GDM1 (cell line): ENCODE measurements around the gene C1orf198.

Experiments used
- DNase-seq: peaks from one replicate; lab custom pipeline; 2025; lab: John Stamatoyannopoulos, UW

C1orf198 gene, protein sequence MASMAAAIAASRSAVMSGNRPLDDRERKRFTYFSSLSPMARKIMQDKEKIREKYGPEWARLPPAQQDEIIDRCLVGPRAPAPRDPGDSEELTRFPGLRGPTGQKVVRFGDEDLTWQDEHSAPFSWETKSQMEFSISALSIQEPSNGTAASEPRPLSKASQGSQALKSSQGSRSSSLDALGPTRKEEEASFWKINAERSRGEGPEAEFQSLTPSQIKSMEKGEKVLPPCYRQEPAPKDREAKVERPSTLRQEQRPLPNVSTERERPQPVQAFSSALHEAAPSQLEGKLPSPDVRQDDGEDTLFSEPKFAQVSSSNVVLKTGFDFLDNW

DNA sequence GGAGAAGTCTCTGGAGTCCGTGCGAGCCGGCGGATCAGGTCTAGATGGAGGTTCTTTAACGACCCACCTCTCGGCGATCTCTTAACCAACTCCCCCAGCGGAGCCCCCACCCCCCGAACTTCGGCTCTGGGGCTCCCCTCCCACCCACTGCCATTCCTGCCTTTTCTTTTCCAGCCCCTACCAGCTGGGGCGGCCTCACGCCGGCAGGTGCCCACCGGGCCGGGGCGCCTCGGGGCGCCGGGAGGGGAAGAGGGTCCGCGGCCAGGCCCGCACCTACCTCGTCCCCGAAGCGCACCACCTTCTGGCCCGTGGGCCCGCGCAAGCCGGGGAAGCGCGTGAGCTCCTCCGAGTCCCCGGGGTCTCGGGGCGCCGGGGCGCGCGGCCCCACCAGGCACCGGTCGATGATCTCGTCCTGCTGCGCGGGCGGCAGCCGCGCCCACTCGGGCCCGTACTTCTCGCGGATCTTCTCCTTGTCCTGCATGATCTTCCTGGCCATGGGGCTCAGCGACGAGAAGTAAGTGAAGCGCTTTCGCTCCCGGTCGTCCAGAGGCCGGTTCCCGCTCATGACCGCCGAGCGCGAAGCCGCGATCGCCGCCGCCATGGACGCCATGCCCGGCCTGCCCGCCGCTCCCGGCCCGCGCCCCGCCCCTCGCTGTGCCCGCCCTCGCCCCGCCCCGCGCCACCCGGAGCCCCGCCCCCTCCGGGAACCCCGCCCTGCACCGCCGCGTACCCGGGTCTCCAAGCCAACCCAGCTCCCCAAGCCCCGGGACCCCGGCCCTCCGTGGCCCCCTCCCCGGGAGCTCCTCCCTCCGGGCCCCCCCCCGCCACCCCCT lies at the start of gene C1orf198:
C1orf198 (minus strand) TSS at position 619 of the 833 bp plus-strand sequence; CDS start at position 610, 9 bp downstream.
- no peak for DNase-seq

DNA sequence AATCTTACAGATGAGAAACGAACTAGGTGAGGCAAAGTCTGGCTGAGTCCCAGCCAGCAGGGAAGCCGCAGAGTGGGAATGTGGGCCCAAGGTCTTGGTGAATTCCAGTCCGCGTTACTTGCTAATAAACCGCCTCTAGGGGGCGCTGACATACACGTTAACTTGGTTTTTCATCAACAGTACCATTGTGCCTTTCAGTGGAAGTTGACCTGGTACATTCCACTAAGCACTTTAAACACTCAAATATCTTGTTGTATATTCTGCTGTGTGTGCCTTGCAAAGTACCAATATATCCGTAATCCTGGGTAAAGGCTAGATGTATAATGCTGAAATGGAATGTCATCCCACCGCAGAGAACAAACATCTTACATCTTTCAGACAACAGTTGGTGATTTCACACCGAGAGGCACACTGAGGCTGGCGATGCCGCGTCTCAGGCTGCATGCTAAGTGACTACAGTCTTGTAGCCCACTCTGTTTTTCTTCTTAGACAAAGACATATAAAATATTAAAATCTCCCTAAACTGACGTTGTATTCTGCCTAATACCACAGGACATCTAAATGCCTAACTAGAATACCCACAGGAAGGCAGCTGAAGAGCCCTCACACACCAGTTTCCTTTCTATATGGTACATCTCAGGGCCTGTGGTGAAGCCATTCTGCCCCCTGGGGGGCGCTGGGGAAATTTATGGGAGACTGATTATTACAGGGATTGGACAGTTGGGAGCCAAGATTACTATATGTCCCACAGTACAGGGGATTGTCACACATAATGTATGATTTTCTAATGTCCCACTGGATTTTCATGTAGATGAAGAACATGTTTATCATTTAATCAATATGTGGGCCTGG lies 49.2 kb upstream of the C1orf198 start:
- peak; percentile 58 for DNase-seq

DNA sequence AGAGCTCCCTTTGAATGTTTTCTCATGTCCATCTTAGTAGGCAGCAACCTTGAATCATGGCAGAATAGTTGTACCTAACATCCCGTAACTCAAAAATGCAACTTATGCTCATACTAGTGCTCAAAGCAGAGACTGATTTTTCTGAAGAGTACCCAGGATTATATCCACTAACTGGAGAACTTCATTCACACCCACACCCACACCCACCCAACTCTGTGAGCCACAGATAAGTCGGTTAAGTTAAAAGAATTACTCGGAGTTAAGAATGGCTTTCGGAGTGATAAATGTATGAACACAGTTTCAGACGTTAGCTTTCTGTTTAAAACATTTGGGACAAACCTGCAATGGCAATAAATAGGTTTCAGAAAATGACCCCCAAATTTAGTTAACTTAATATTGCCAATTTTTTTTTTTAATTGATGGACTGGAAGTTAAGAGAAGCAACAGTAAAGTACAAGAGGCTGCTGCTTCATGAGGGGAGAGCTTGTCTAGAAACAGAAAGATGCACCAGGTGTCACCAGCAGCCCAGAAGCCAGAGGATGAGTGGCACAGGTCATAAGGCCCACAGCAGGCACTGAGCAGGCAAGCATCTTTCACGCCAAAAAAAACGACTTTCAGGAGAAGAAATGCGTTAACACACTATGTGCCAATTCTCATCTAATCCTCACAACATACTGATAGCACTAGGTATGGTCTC lies 48.4 kb upstream of the C1orf198 start:
- DNase-seq, result no peak

DNA sequence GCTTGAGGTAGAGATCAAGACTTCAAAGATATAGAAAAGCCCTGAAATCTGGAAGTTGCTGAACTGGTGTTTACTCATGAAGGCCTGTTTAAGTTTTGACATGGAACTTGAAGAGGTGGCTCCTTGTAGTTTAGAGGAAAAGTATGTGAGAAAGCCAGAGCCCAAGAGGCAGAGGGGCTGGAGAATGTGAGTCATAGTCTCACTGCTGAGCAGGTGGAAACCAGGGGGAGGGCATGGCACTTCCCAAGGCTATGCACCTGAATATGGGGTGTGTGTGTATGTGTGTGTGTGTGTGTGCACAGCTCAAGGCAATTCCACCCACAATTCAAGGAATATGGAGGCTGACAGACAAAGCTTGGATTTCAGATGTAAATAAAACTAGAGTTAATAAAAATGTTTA lies 46.8 kb upstream of the C1orf198 start:
- no peak for DNase-seq

DNA sequence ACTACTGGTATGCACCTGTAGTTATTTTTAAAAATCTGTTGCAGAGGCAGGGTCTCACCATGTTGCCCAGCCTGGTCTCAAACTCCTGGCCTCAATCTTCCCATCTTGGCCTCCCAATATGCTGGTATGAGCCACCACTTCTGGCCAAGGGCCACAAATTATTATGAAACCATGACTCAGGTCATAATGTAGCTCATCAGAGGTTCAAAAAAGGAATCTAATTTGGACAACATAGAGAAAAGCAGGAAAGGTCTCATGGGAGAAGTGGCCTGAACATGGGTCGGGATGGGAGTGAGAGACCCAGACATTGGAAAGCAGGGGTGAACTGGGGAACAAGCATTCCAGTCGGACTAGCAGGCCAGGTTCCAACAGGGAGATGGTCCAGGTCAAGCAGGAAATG lies 45.2 kb upstream of the C1orf198 start:
- DNase-seq, result no peak

DNA sequence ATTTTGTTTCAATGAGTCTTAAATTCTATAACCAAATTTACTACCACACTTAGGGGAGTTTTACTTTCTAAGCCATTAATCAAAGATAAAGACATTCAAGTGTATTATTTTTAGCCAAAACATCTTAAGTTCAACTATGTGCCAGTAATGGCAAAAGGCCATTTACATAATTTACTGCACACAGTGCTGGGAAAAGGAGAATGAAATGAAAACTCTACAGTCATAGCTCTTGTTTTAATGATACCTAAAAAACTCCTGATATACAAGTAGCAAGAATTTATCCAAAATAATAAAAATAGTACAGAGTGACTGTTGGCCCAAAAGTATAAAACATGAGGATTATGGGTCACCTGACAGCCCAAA lies 42.4 kb upstream of the C1orf198 start:
- DNase-seq, result no peak

DNA sequence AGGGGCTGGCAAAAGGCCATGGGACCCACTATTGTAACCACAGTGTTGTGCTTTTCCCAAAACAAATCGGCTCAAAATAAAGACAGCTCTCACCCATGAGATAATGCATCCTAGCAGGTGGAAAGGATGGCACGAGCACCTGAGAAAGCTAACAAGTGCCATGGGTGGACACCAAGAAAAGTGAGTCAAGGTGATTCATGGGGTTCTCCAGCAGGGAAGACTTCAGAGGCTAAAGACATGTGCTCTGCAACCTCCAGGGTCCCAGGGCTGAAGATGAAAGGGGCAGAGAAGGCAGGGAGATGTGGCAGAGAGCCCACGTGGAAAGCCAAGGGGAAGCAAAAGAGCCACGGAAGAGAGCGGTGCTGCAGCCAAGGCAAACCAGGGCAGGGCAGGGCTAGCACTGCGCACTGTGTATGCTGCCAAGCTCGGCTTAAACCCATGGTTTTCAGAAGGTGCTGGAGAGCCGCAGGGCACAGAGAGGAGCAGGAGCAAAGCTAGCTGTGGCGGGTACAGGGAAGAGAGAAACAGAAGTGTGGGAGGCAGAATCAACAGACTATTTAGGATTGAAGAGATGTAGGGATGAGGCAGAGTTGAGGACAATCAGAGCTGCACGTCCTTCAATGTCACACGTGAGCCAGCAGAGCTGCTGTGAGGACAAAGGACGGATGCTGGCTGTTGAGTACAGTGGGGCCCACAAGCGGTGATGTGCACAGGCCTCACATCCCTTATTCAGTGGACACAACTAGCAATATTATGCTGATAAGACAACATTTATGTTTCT lies 41.8 kb upstream of the C1orf198 start:
- no peak for DNase-seq

DNA sequence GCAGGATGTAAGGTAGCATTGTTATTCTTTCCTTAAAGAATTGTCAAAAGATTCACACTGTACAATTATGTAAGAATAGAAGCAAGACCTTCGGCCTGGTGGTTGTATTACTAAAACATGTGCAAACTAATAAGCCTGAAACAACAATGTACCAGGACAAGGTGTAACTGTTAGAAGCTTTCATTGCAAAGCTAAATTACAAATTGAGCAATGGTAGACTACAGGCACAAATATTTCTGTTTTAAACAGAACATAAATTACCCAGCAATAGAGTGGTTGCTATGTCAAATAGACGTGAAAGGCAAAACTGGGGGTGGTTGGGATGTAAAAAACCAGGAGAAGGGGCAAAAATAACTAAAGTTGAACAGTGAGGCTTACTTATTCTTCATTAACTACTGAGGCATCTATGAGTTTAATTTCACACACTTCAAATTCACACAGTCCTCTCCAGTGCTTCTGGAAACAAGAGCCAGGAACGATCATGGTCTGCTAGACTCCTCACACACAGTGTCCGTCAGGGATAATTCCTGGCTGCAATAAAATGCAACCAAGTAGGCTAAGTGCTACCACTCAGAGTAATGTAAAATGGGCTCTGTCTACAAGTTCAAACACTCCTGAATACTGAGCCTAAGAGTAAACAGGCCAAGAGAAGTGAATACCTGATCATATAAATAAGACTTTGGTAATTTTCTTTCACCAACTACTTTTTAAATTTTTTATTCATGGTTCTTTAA lies 39.3 kb upstream of the C1orf198 start:
- DNase-seq, result no peak

DNA sequence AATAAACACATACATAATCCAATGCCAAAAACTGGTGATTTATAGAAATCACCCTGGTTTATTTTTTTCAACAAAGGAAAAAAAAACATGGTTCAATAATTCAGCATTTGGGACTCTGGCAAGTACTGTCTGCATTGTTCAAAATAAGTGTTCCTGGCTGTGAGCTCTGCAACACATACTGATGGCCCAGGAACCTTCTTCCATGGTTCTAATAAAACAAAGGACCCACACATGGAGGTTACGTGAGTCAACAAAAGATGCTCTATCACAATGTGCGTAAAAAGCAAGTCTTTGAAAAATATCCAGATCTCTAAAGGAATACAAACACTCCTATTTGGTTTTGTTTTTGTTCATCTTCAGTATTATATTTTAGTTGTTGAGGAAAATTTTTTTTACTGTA lies 37.9 kb upstream of the C1orf198 start:
- no peak for DNase-seq

DNA sequence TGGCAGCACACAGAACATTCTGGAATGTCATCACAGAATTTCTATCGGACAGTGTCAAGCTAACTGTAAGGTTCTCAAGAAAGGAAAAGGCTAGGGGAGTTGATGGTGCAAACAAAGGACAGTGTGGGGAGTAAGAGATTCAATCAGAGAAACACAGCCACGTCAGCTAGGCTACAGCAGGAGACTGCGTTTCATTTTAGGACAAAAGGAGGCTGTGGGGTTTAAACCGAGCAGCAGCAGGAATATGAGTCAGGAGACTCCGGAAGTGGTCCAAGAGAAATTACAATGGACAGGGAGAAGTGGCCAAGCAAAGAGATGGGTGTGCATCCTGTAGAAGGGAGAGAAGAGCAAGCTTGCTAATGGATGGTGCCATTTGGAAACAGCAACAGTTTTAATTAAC lies 37.4 kb upstream of the C1orf198 start:
- DNase-seq, result no peak

DNA sequence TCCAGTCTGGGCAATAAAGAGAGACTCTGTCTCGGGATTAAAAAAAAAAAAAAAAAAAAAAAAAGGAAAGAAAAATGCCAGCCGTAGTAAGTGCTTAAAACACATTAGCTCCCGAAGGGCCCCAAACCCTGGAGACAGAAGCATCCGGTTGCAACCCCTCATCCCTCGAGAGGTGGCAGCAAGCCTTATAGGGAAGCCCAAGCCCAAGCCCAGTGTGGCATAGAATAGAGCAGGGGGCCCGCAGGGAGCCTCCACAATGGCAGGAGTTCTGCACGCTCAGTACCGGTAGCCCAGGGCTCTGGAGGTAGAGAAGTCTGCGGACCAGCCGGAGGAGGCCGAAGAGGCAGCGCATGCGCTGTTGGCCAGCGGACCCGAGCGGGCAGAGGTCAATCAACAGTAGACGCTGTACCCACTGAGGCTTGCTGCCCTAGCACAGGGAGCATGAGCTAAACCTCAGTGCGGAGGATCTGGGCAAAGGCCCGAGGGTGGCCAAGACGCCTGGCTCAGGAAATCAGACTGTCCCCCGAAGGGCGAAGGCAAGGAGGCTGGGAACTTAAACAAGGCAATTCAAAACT lies 34.1 kb upstream of the C1orf198 start:
- no peak for DNase-seq

DNA sequence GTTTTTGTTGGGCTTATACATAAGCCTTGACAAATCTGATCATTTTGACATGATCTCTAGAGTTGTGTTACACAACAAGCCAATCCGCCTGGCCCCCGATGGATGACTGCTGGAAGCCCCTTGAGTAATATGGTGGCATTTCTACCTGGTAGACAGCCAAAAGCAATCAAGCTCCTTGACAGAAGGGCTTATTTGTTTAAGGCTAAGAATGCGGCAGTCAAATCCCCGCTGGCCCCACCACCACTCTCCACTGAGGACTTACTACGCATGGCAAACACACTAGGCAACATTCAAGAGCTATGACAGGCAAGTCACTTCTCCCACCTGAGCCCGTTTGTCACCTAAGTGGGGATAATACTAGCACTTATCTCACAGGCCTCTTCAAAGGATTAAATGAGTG lies 33.4 kb upstream of the C1orf198 start:
- no peak for DNase-seq

DNA sequence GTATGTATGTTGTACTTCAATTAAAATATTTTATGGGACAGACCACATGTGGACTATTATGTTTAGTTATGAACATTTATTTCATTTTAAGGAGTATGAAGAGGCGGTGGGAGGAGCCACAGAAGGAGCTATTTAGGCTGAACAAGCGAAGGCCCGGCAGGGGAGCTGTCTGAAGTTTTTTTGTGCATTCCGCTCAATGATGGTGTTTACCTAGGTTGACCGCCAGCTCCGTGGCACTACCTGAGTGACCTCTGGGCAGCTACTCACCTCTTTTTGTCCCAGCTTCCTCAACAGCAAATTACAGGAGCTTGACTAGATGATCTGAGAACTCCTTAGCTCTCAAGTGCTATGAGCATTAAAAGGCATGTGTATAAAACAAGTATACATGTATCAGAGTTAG lies 32.7 kb upstream of the C1orf198 start:
- no peak for DNase-seq

DNA sequence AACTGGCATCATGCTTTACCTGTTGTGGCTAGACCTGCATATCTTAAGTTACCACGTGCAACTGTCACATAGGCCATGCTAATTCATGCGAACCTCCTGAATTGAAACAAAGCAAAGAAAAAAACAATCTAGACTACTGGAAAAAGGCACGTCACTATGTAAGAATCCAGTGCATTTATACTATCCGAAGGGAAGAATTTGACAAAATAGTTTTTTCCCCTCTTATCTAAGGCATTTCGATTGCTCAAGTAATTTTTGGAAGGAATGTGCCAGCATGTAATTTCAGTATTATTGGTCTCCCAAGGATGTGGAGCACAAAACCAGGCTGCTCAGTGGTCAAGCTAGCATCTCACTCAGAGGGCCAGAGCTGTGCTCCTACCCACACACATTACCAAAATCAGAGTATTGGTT lies 31.5 kb upstream of the C1orf198 start:
- DNase-seq, result no peak

DNA sequence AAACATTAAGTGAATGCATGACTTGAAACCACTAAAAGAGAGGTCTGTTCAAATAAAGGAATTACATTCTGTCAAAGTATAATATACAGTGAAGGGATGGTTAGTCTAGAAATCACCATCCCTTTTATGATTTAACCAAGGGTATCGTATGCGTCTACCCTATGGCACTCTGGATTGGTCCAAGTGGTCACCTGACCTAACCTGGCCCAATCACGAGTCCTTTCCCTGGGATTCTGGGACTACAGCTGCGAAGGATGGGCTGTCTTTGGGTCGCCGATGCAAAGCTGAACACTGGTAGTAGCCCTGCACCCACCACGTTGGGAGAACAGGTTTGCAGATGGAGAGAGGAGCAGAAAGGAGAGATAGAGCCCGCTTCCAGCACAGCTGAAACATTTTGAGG lies 30.4 kb upstream of the C1orf198 start:
- DNase-seq, result no peak

DNA sequence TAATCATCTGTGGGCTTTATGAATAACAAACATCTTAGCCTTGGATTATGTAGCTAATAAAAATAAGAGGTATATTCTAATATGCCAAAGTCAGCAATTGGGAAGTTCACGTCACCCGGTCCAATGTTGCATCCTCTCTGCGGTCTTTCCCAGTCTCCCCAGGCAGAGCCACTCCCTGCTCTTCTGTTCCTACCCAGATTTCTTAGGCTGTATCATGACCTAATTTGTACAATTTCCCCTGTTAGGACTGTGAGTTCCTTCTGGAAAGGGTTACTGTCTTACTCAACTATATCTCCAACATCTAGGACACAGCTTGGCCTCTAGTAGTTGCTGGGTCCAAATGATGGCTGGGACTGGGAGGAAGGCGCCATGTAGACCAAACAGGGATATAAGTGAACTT lies 29.8 kb upstream of the C1orf198 start:
- no peak for DNase-seq

DNA sequence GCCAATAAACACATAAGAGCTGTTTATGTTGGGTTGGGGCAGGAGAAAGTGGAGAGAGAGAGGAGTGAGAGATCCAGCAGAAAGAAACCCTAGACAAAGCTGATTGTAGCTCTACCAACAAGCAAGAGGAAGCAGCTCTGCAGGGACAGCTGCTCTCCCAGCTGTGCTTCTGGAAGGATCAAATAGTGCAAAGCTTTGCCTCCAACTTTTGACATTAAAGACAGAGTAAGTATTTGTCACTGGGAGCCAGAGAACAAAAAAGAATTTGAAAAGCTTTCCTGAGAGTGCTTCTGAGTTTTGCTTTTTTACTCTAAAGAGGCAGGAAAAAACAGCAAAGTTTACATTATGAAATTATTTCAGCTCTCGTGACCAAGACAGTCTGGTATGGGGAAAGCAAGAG lies 28.5 kb upstream of the C1orf198 start:
- no peak for DNase-seq

DNA sequence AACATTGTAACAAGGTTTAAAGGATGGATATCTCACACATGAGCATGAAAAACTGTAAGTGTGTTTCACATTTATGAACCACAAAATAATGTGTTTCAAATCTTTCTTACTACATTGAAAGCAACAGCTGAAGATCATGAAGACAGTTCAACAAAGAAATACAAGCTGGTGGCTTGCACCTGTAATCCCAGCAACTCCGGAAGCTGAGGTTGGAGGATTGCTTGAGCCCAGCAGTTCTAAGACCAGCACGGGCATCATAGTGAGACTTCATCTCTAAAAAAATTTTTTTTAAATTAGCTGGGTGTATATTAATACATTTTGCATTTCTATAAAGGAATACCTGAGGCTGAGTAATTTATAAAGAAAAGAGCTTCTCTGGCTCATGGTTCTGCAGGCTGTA lies 27.1 kb upstream of the C1orf198 start:
- no peak for DNase-seq

DNA sequence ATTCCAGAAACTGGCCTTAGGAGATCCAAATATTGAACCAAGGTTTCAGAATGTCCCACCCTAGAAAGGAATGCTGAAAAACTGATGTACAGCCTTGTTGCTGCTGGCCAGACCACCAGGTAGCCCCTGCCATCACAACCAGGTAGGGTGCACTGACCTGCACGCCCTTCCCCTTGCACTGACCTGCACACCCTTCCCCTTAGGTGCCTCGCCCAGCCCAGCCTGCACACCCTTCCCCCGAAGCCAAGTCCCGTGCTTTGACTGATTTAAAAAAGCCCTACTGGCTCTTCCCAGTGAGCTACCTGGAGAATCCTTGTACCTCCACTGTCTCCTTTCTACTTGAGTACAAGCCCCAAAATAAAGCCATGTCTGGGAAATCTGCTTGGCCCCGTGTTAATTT lies 26.3 kb upstream of the C1orf198 start:
- DNase-seq, result no peak

DNA sequence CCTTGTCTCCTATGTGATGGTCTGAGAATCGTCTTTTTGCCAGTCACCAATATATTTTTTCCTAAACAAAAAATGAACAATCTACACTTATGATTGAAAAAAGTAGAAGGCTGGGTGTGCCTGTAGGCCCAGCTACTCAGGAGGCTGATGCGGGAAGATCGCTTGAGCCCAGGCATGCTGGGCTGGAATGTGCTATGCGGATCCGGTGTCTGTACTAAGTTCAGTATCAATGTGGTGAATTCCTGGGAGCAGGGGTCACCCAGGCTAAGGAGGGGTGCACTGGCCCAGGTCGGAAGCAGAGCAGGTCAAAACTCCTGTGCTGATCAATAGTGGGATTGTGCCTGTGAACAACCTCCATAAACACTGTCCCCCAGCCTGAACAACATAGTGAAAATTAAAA lies 25.7 kb upstream of the C1orf198 start:
- DNase-seq, result no peak
